HCEC 1CT (cell line): ENCODE measurements around the gene BECN2.

Experiments
- DNase-seq: peaks from one replicate; pipeline ENCODE4 v3.0.0-alpha.2; 2017

The BECN2 gene, protein sequence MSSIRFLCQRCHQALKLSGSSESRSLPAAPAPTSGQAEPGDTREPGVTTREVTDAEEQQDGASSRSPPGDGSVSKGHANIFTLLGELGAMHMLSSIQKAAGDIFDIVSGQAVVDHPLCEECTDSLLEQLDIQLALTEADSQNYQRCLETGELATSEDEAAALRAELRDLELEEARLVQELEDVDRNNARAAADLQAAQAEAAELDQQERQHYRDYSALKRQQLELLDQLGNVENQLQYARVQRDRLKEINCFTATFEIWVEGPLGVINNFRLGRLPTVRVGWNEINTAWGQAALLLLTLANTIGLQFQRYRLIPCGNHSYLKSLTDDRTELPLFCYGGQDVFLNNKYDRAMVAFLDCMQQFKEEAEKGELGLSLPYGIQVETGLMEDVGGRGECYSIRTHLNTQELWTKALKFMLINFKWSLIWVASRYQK

DNA sequence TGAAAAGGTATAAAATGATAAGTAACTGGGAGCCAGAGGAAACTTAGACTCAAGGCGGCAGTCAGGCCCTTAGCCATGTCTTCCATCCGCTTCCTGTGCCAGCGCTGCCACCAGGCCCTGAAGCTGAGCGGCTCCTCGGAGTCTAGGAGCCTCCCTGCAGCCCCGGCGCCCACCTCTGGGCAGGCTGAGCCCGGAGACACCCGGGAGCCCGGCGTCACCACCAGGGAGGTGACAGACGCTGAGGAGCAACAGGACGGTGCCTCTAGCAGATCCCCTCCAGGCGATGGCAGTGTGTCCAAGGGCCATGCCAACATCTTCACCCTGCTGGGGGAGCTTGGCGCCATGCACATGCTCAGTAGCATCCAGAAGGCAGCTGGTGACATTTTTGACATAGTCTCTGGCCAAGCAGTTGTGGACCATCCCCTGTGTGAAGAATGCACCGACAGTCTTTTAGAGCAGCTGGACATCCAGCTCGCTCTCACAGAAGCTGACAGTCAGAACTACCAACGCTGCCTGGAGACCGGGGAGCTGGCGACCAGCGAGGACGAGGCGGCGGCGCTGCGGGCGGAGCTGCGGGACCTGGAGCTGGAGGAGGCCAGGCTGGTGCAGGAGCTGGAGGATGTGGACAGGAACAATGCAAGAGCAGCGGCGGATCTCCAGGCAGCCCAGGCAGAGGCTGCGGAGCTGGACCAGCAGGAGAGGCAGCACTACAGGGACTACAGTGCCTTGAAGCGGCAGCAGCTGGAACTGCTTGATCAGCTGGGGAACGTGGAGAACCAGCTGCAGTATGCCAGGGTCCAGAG, at the start of gene BECN2:
Gene BECN2, plus strand, starts transcription at position 76 of the 803 bp plus-strand sequence. Its CDS starts 0 bp downstream, at position 76.
- no peak for DNase-seq

DNA sequence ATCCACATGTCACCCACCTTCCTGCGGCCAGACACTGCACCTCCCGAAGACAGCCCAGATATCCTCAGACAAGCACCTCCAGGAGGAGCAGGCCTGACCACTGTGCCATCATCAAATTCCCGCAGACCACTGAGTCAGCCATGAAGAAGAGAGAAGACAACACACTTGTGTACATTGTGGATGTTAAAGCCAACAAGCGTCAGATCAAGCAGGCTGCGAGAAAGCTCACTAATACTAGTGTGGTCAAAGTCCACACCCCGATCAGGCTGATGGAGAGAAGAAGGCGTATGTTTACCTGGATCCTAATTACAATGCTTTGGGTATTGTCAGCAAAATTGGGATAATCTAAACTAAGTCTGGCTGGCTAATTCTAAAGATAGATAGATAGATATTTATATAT, 41.4 kb upstream of the BECN2 start:
- DNase-seq, result no peak

DNA sequence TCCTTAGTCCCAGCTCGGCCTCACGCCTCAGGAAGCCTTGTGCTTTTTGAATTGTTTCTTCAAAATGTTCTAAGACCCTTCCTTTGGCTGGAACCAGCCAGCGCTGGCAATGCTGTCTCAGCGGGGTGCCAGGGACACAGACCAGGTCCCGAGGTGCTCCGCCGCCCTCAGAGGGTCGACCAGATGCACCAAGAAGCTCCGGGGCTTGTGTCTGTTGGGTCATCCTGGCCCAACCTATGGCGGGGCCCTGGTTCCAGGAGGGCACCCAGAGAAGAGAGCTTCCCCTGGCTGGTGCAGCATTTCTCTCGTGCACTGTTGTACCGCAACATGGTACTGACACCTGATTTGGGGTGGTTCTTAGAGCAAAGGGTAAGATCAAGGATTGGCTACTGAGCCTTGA, 40.1 kb upstream of the BECN2 start:
- no peak for DNase-seq

DNA sequence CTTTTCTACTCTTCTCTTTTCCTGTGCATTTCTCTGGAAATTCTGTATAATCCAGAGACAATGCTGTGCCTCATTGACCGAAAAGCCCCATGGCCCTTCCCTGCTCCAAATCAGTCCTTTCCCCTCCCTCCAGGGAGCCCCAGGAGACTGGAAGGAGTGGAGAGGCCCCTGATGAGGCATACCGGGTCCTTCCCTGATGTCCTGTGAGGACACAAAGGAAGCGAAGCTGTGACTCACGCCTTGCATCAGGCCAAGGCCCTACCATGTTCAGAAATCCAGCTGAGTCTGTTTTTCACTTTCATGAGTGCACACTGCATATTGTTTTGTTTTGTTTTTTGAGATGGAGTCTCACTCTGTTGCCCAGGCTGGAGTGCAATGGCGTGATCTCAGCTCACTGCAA, 38.7 kb upstream of the BECN2 start:
- DNase-seq, result peak; percentile 73

DNA sequence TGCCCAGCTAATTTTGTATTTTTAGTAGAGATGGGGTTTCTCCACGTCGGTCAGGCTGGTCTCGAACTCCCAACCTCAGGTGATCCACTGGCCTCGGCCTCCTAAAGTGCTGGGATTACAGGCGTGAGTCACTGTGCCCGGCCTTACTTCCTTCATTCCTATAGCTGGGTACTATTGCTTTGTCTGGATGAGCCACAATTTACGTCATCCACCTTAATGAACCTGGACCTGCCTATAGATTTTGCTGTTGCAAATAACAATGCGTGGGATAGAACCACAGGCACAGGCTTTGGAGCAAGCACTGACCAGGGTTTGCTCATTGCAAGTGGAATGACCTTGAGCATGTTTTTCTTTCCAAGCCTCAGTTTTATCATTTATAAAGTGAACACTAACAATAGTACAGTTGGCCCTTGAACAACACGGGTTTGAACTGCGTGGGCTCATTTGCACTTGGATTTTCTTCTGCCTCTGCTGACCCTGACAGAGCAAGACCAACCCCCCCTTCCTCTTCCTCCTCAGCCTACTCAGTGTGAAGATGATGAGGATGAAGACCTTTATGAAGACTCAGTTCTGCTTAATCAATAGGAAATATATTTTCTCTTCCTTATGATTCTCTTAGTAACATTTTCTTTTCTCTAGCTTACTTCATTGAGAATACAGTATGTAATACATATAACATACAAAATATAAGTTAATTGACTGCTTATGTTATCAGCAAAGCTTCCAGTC, 33.3 kb upstream of the BECN2 start:
- DNase-seq, result no peak

DNA sequence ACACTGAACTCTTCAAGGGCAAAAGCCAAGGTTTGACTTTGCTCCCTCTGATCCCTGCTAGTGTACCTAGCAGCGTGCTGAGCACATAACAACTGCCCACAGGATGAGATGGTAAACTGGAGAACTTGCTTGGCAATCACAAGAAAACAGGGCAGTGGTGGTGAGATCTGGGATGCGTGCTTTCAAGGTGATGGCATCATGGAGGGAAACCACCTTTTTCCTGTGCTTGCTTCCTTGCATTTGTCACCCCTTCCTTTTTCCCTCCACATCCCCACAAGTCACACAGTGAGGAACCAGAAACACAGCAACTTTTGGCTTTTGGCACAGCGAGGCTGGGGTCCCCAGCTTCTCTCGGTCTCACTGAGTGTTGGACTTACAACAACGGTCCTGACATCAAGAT, 31.4 kb upstream of the BECN2 start:
- DNase-seq, result no peak

DNA sequence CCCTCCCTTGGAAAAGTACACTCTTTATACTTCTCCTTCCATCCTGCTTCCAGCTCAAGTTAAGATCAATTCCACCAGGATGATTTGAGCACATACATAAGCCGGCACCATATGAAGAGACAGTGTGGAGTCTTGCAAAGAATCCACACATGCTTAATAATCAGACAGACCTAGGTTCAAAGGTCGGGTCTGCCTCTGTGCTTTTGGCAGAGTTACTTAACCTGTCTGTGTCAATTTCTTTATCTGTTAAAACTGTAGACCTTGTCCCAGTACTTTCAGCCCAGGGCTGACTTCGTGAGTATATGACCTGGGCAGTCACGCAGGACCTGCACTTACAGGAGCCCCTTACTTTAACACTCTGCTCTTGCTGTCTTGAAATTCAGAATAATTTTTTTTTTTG, 30.2 kb upstream of the BECN2 start:
- DNase-seq, result no peak

DNA sequence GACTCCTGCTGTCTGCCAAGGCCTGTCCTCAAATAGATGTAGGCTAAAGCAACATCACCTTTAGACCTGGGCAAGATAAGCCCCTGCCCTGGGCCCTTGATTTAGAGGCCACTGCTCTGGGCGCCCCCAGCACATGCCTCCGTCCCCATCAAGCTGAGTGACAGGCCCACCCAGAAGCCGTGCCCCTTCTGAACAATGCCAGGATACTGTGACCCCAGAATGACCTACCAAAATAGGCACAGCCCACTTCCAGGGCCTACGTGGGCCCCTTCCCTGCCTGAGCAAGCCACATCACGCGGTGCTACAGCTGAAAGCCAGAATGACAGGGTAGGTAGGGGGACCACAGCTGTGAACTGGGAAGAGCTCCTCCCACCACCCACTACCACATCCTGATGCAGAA, 24.7 kb upstream of the BECN2 start:
- no peak for DNase-seq

DNA sequence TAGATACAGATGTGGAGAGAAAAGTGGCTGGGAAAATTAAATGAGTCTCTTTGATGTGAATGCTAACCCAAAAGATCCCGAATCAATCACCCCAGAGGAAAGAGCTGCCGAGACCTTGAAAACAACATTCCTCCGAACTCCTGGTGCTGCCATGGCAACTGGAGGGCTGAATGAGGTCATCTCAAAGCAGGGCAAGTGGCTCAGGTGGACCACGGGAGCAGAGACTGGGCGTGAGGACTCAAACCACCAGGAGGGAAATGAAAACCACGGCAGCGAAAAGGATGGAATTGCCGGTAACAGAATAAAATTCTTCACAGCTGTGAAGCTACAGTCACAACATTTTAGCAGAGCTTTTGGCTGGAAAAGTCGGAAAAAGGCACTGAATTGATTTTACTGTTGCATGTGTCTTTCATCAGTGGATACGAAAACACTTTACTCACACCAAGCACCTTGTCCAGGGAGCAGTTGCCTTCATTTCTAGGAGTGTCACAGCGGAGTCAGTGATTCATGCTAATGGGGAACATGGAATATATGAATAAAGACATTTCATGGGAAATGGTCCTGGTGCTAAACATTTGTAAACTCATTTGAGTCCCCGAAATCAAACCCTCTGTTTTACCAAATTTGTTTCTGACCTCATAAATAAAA, 23.2 kb upstream of the BECN2 start:
- DNase-seq, result no peak

DNA sequence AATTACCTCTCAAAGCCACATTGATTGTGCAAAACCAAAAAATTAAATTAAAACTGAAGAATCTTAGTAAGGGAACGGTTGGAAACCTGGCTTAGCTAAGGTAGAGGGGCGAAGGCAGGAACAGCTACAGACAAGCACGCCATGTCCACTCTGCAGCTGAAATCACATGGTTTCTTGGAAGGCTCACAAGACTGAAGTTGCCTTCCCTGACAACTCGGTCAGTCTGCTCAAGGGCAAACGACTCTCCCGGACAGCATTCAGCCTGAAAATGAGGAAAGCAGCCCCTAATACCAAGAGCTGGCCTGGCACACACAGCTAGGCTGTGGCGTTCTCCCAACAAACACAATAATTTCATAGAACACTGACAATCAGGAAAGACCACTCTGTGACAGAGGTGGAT, 22.7 kb upstream of the BECN2 start:
- no peak for DNase-seq

DNA sequence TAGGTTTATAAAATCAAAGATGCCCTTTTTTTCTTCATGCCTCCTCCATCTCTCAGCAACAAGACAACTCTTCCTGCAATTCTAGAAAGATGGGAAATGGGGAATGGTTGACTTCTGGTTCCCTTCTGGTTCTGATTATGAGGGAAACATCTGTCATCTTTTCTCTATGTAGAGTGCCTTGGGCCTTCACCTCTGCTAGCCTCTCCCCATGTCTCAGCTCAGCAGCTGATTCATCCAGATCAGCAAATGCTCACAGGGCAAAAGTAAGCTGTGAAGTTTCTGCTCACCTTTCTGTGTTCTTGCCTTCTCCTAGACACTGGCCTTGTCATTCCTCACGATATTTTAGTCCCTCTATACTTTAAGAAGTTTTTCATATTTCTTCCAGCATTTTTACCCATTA, 17.8 kb upstream of the BECN2 start:
- DNase-seq, result no peak

DNA sequence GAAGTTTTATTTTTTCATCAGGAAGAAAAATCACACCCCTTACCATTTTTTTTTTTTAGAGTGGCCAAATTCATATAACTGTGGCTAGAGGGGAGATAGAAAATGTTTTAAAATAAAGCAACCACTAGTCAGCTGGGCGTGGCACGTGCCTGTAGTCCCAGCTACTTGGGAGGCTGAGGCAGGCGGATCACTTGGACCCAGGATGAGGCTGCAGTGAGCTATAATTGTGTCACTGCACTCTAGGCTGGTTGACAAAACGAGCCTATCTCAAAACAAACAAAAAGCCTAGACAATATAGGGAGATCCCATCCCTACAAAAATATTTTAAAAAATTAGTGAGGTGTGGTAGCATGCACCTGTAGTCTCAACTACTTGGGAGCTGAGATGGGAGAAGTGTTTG, 14.8 kb upstream of the BECN2 start:
- DNase-seq, result no peak

DNA sequence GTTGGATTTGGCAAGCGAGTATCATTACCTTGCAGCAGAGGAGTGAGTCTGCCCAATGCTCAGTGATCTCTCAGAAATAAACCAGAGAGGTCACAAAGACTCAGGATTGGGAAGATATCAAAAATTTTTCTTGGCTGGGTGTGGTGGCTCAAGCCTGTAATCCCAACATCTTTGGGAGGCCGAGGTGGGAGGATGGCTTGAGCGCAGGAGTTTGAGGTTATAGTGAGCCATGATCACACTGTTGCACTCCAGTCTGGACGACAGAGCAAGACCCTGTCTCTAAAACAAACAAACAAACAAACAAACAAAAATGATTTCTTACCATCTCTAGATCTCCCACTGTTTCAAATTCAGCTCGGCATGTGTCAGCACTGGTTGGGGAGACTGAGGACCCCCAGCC, 13.3 kb upstream of the BECN2 start:
- DNase-seq, result no peak

DNA sequence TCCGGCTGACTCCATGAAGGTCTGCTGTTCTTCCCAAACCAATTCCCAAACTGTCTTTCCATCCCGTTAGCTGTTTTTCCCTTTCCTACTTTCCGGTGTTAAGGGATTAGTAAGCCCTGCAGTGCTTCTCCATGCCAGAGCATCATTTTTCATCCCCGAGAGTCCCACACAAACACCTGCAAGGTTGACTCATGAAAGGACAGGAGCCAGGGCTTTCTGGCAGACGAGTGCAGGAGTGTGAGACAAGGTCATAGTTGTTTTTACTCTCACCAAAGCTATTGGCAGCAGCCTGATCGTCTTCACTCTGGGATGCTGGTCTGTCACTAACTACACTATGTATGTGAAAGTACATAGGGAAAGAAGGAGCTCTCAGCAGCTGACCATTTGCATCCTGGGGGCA, 10.2 kb upstream of the BECN2 start:
- no peak for DNase-seq

DNA sequence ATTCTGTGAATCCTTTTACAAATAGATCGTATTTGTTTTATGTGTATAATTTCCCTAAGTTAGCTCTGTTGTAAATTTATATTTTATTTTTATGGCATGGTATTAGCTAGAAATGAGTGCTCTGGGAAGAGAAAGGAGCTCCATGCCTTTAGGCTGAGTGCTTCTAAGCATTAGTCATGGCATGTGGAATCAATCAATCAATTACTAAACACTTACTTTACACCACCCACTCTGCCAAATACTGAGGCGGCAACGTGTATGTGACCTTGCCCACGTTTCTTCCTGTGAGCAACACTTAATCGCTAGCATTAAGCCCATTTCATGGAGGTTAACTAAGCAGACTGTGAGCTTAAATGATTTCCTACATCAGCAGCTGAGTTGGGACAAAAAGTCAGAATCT, 7.2 kb upstream of the BECN2 start:
- peak; percentile 81 for DNase-seq

DNA sequence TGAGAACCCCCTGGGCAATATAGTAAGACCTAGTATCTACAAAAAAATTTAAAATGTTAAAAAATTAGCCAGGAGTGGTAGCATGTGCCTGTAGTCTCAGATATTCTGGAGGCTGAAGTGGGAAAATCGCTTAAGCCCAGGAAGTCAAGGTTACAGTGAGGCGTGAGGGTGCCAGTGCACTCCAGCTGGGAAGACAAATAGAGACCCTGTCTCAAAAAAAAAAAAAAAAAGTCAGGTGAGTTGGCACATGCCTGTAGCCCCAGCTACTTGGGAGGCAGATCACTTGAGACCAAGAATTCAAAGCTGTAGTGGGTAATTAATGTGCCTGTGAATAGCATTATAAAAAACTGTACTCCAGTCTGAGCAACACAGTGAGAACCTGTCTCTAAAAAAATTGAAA, 4.6 kb downstream of the BECN2 start:
- DNase-seq, result no peak

DNA sequence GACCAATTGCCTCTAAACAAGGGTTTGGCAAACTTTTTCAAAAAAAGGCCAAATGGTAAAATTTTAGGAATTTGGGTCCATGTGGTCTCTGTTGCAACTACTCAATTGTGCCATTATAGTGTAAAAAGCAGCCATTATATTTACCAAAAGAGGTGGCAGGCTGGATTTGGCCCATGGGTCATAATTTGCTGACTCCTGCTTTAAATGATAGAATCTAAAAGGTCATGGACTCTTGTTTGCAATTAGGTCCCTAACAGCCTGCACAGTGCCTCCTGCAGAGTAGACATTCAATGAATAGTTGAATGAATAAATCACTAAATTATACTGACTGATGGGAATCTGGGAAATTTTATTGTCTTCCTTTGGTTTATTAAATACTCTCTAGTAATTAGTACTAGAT, 6.2 kb downstream of the BECN2 start:
- DNase-seq, result no peak

DNA sequence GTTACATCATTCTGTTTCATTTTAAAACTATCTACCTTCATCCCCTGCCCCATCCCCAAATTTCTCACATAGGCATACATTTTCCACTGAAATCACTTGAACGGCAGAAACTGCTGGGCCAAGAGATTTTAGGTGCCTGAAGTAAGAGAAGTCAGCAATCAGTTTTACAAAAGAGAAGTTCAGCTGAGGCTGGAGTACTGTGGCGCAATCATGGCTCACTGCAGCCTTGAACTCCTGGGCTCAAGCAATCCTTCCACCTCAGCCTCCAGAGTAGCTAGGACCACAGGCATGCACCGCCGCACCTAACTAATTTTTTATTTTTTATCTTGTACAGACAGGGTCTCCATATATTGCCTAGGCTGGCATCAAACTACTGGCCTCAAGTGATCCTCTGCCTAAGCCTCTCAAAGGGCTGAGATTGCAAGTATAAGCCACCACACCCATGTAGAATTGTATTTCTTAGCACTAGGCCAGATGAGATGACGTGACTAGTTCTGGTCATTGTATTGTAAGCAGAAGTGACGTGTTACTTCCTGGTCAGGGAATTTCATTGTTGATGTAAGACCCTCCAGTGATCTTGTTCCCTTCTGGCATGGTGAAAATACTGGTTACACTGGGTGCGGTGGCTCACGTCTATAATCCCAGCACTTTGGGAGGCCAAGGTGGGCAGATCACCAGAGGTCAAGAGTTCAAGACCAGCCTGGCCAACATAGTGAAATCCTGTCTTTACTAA, 7.1 kb downstream of the BECN2 start:
- DNase-seq, result no peak

DNA sequence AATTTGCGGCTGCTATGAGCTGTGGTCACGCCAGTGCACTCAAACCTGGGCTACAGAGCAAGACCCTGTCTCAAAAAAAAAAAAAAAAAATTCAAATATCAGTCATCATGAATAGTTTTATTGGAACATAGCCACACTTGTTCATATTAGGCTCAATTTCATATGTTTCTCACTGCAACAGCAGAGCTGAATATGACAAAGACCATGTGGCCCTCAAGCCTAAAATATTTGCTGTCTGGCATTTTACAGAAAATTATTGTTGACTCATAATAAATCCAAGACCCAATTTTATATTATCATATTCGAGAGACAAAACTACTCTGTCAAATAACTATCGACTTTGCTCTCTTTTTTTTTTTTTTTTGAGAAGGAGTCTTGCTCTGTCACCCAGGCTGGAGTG, 11.0 kb downstream of the BECN2 start:
- DNase-seq, result no peak

DNA sequence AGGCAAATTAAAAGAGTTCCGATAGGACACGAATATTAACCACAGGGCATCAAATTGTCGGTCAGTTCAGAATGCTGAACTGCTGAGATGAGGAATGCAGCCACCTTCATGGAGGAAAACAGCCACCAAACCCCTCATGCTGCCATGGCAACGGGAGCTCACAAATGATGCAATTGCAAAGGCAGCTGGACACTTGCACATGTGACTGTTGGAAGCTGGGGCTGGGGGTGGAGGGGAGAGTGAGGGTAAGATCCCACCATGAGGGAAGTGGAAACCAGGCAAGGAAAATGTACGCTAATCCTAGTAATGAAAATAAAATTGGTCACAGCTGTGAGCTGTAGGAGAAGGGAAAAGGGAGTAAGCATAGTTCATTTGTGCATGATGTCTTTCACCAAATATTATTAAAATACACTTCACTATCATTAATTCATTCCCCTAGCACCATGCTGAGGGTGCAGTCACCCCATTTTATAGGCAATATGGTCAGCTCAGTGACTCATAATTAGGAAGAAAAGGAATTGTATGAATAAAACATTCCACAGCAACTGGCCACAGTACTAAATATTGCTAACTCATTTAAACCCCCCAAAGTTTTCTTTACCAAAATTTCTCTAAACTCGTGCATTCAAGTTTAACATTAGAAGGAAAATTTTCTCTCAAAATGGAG, 15.3 kb downstream of the BECN2 start:
- peak; percentile 46 for DNase-seq

DNA sequence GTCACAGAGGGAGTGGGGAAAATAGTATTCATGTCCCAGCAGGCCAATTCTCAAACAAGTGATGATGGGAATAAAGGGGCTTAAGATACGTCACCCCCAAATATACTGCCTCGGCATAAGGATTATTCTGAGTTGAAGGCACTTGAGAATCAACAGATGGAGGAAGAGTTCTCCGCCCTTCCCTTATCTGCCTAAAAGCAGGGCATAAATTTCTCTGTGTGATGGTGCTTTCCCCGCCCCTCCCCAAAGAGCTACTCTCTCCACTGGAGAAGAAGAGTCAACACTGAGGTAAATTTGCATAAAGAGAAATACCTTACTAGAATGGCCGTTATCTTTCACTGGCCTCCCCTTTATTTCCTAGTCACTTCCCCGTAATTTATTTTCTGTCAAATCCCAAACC, 18.7 kb downstream of the BECN2 start:
- DNase-seq, result no peak

DNA sequence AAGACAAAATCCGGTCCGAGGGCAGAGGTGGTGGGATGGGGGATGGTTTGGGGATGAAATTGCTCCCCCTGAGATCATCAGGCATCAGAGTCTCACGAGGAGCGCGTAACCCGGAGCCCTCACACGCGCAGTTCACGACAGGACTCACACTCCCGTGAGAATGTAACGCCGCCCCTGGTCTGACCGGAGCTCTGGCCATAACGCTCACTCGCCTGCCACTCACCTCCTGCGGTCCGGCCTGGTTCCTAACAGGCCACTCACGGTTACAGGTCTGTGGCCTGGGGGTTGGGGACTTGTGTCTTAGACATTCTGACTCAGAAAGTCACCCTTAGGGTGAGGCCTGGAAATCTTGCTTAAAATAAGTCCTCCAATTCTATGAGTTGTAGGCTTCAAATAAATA, 21.5 kb downstream of the BECN2 start:
- no peak for DNase-seq
